ENCODE measurements around the gene ANO2.
"Not testable (repeated sequence)": the region's sequence is repeated elsewhere in the genome, so short reads cannot be mapped to it uniquely, and the experiment has no call there.

The ANO2 gene

DNA sequence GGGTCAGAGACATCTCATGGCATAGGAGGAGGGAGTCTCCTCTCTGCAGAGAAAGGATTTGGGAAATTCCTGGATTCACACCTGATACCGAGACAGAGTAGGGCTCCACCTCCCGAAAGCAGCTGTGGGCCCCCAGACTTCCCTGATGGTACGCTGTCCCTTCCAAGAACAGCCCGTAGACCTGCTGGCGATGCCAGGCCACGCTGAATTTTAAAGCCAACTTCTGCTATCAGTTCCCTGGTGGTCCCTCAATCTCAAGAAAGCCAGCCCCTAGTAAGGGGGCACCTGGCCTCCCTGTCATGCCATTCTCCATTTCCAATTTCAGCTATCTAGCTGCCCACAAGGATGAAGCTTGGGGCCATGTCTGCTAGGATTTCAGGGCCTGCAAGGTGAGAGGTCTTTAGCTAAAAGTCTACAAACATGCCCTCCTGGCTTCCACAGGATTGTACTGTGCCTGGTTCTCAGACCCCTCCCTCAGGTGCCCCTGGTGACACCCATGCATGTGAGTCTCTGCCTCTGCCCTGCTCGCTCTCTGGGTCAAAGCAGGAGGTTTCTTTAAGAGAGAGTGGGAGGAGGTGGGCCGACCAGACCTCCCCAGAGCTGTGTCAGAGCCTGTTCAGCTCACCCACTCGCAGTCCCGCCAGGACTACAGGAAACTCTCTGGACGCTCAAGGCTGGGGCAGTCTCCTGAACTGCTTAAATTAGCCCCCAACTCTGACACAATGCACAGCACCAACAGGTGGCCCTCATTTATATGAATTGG, 30.5 kb downstream of the ANO2 start:
- no peak for DNase-seq

DNA sequence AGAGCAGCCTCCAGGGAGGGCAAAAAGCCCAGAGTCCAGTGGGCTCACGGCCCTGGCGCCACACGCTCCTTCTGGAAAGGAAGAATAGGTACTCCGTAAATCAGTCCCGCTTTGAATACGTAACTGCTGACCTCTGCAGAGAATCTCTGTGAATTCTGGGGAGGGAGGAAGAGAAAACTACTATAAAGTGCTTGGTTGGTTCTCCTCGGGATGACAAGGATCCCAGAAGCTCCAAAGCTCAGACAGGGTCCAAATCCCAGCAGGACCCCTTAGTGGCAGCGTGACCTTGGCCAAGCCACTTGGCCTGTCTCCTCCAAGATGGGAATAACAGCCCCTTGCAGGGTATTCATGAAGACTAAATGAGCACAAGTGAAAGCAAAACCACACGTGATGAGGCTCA, 31.7 kb downstream of the ANO2 start:
- no peak for DNase-seq

DNA sequence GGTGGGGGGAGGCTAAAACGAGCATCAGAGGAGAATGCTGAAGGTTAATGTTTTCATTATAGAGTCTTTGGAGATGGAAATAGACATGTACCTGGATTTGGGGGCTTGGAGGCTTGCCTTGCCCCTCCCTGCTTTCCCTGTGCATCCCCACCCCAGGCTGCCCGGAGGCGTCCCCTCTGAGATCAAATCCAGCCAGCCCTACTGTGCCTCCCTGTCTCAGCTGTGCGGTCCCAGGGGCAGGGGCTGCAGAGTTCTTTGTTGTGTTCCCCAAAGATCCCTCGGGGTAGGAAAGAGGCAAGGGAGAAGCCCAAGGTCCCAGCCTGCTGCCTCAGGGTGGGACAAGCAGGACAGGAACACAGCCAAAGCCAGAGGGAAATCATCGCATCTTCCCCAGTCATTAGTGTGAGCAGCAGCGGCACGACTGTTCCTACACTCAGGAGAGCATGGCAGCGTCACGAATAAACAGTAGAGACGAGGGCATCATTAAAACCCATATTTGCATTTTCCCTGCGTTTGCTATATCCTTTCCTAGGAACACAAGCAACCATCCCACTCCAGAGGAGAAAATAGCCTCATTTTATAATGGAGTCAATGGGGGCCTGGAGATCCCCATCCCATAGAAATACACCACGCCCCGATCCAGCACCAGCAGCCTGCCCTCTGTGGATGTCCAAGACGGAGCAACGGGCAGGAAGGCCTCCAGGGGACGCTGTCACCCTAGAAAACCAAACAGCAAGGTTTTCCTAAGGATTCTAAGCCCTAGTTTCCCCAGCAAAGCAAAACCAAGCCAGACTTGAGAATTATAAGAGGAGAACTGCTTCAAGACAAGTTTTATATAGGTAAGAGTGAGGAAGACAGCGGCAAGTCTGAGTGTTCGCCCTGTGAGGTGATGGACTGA, 32.4 kb downstream of the ANO2 start:
- no peak for DNase-seq

DNA sequence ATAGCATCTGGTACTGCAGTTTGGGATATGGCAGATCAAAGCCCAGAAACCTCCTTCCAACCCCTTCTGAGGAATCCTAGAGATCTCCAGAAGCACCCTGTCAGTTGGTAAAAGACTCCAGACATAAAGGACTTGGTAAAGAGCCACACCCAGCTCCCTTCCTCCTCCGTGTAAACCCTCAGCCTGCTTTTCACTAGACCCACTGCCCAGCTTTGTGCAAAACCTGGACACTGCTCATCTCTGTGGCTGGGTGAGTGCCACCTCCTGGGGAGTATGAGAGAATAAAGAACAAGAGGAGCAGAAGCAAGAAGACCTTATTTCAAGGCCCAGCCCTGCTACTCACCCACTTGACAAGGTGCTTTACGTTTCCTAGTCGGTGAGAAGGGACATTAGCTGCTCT, 33.0 kb downstream of the ANO2 start:
- no peak for DNase-seq

DNA sequence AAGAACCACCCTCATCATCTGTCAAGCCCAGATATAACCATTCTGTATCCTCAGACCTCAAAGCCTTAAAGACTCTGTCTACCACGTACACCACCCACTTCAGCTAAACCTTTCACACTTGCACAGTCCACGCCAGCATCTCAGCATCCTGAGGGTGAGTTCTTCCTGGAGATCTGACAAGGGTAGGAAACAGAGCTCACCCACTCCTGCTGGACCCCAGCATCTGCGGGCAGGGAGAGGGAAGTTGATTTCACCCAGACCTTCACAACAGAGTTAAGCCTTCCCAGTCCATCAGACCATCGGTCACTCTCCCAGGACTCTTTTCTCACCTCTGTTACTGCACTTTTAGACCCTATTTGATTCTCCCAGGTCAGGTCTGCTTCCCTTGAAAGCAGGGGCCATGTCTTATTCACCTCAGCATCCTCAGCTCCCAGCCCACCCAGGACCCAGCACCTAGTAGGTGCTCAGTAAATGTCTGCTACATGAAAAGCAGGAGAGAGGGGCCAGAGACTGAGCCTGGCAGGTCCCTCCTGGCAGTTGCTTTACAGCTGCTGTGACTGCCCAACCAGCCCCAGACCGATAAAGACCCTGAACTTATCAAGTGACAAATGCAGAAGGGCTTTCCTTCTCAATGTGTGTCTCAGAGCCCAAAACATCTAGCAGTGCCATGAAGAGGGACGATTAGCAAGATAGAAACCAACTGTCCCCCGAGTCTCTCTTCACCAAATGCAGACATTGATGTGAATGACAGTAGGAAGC, 34.1 kb downstream of the ANO2 start:
- DNase-seq: no peak

- no peak for DNase-seq
These were observed 35.5 kb downstream of the ANO2 start for GRCh38 chr12:5909560-5909959.

GRCh38 chr12:5908251-5908650, 36.8 kb downstream of the ANO2 start:
- DNase-seq: no peak

GRCh38 chr12:5907807-5908206, 37.3 kb downstream of the ANO2 start:
- no peak for DNase-seq

GRCh38 chr12:5905757-5906156, 39.3 kb downstream of the ANO2 start:
- DNase-seq: no peak

DNA sequence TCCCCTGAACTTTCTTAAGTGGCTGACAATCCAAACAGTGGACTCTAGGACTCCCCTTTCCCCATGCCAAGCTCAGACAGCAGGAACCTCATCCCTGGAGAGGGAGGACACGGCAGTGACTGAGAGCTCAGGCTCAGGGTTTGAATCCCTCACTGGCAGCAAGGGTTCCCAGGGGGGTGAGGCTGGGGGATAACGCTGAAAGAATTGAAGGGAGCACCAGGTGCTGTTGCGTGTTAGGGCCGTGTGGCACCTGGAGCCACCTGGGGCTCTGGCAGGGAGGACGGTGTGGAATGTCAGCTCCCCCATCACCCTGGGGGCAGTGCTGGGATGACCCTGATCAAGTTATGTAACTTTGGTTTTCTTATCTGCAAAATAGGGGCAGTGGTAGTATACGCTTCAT, 40.1 kb downstream of the ANO2 start:
- DNase-seq: no peak

- no peak for DNase-seq
These were observed 40.6 kb downstream of the ANO2 start for GRCh38 chr12:5904441-5904840.

DNA sequence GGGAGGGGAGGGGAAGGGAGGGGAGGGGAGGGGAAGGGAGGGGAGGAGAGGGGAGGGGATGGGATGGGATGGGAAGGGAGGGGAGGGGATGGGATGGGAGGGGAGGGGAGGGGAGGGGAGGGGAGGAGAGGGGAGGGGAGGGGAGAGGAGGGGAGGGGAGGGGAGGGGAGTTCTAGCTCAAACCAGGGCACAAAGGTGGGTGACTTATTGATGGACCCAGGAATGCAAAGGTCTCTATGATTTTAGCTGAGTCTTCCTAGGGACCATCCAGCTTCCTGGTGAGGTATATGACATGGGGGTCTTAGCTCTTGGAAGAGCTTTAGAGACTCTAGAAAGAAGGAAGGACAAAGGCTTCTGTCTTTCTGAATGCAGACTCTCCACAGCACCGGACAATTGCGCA, 42.3 kb downstream of the ANO2 start:
- DNase-seq: no peak

GRCh38 chr12:5901416-5901815, 43.6 kb downstream of the ANO2 start:
- DNase-seq: no peak

DNA sequence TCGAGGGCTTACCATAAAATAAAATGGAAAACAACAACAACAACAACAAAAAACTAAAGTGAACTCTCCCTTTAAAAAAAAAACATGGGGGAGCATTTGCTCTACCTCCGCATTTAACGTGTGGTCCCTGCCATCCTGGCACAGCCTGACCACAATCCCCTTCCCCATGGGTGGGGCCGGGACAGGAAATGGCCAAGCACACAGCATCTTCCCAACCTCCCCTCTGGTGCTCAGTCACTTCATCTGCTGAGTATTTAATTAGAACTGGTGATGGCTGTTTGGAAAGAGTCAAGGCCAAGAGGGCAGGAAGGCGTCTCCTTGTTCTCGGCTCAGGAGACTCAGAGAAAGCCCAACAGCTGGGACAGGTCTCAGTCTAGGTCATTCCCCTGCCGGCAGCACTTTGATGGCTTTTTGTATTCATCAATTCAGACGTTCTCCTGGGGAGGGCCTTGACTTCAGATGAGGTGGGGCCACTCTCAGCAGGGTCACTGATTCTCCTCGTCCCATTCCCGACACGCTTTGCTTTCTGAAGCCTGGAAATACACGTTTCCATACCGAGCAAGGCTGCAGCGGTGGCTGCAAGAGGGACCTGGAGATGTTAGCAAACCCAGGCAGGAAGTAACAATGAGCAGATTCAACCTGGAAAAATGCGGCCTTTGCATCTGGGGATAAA, 44.4 kb downstream of the ANO2 start:
- DNase-seq: no peak

DNA sequence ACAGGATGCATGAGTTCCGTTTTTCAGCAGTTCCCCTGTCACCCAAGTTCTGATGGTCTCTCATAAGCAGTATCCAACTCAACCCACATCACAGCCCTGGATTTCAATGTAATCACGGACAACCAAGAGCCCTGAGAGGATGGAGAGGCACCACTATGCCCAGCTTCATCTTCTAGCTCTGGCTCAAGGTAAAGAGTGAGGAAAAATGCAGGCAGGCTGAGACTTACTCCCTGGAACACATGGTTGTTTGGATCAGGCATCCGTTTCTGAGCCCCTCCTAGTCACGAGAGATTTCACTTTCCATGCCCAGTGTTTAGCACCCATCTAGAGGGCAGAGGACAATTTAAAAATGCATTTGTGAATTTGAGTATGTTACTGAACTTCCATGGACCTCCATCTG, 45.0 kb downstream of the ANO2 start:
- no peak for DNase-seq

- DNase-seq: no peak
These were observed 45.4 kb downstream of the ANO2 start for GRCh38 chr12:5899675-5900074.

GRCh38 chr12:5898874-5899273, 46.2 kb downstream of the ANO2 start:
- DNase-seq: no peak

- no peak for DNase-seq
These were observed 55.5 kb downstream of the ANO2 start for GRCh38 chr12:5889381-5890047.

DNA sequence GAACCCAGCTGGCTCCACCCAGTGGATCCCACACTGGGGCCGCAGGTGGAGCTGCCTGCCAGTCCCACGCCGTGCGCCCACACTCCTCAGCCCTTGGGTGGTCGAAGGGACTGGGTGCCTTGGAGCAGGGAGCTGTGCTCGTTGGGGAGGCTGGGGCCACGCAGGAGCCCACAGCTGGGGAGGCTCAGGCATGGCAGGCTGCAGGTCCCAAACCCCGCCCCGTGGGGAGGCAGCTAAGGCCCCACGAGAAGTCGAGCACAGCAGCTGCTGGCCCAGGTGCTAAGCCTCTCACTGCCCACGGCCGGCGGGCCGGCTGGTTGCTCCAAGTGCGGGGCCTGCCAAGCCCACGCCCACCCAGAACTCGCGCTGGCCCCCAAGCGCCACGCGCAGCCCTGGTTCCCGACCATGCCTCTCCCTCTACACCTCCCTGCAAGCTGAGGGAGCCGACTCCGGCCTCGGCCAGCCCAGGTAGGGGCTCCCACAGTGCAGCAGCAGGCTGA, 56.2 kb downstream of the ANO2 start:
- no peak for DNase-seq

- DNase-seq: not testable (repeated sequence)
These were observed 57.2 kb downstream of the ANO2 start for GRCh38 chr12:5887819-5888218.

- no peak for DNase-seq
These were observed 60.2 kb downstream of the ANO2 start for GRCh38 chr12:5884866-5885265.

DNA sequence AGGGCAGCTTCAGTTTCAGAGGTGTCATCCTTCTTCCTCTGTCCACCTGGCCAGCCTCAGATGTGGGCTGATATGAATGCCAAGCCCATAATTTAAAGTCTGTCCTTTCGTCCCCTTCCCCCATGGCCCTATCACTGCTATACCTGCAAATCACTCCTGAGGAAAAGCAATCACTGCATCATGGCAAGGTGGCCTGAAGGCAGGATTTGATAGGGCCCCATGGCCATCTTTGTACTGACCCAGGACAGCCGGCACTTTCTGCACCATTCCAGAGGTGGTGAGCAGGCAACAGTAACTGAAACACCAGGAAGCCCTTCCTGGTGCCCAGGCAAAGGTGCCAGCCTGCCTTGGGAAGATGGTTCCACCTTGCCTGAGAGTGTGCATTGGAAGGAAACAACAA, 60.8 kb downstream of the ANO2 start:
- no peak for DNase-seq

All from DMS153 (cell line).